Hematopoietic multipotent progenitor cell treated with erythropoietin and hydrocortisone succinate and interleukin-3 and kit ligand, for 6 days (in vitro differentiated cells): ENCODE measurements around the gene LRP1B.

ENCODE experiments used
- DNase-seq: peaks from one replicate; pipeline ENCODE4 v3.0.0-alpha.2; 2015

The LRP1B gene

DNA sequence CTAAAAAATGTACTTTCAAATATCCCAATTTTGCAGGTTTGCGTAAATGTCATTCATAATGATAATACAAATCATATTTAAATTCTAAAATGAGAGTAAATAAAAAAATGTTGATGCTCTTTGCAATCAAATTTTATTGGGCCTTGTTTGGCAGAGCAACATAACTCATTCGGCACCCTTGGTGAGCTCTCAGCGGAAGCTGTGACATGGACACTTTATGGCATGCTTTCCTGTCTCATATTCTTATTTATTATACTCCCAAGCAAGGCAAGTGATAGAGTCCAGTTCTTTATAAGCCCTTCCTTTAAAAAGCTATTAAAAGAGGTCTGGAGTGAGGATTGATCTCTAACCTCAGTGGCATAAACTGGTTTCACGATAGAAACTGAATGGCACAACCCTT, 1857.4 kb downstream of the LRP1B start:
- DNase-seq = no peak

DNA sequence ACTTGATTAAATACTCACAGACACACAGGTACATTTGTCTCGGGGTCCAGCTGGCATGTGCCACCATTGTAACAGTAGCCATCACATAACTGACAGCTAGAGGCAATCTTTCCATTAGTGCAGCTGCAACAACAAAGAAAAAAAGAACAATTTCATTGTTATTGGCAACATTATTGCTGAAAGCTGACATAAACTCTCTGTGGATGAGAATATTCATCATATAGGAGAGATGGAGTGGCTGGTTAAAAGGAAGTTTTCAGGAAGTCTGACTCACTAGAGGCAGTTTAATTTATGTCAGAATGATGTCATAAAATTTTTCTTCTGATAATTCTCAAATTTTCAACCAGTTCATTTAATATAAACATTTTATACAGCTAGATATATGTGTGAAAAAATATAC, 1860.6 kb downstream of the LRP1B start:
- DNase-seq = no peak

DNA sequence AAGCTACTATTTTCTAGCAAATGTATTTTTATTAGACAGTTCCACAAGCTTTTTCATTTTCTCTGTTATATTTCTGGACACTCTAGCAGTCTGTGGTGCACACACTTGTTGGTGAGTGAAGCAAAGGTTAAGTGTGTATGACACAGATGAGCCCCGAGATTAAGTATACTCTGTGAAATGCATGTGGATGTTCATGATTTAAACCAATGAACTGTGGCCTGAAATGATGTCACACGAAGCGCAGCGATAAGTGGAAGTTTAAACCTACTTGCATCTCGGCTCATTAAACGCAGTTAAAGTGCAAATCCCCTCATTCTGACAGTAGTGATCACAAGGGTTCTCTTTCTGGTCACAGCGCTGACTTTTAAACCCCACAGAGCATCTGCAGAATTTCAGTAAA, 1861.8 kb downstream of the LRP1B start:
- no peak for DNase-seq

DNA sequence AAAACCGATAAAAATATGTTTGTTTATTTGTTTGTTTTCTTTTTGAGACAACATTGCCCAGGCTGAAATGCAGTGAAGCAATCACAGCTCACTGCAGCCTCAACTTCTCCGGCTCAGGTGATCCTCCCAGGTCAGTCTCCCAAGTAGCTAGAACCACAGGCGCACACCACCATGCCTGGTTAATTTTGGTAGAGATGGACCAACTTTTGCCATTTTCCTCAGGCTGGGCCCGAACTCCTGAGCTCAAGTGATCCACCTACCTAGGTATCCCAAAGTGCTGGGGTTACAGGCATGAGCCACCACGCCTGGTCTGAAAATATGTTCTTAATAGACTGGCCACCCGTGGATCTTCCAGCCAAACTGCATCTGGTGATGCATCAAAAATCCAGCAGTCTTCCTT, 1867.9 kb downstream of the LRP1B start:
- no peak for DNase-seq

DNA sequence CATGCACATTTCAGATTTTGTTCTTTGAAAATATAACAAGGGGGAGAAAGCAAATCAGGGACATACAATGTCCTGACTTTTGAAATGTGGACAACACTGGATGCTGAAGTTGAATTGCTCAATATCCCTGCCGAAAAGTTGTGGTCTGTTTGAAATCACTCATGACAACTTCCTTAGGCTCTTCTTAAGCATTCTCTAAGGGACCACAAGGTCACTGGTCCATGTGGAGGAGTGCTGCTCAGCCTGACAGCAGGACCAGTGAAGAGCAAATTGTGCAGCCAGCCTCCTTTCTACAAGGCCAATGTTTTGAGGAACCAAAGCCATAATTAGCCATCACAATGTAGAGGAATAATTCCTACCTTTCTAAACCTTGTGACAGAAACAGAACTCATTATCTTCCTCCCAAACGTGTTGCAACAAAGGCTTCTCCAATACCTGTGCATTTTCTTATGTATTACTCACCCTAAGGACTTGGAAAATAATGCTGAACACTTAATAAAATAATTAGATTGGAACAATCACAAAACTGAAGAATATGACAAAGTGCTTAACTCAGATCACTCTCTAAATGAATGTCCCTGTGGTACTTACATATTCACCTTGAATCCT, 1873.0 kb downstream of the LRP1B start:
- no peak for DNase-seq

DNA sequence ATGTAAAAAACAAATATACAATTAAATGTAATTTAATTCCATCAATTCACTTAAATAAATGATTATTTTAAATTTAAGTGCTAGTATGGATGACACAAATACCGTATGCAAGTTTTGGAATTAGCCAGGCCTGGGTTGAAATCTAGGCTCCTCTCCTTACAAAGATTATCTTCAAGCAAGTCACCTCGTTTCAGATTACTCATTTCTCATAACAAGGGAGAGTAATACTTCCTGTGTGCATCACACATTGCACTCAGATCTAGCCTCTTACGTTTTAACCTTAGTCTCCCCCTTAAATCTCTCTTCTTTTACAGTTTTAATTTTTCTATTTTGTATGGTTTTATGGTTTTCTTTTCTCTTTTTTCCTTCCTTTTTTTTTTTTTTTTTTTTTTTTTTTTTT, 1874.7 kb downstream of the LRP1B start:
- no peak for DNase-seq

DNA sequence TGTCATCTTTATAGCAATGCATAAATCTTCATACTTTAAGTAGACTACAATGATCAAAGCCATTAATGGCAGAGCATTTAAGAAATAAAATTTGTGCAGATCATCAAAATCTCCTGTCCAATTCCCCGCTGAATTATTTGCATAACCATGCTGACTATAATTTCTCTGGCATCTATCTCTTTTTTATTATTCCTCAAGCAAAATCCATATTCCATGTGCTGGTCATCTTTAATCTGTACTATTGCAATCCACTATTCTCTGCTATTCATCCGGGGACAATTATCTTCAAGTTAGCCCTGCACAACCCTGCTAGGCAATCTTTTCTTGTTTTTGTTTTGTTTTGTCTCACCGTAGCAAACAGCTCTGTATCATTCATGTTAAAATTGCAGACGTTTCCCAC, 1881.0 kb downstream of the LRP1B start:
- DNase-seq = no peak

DNA sequence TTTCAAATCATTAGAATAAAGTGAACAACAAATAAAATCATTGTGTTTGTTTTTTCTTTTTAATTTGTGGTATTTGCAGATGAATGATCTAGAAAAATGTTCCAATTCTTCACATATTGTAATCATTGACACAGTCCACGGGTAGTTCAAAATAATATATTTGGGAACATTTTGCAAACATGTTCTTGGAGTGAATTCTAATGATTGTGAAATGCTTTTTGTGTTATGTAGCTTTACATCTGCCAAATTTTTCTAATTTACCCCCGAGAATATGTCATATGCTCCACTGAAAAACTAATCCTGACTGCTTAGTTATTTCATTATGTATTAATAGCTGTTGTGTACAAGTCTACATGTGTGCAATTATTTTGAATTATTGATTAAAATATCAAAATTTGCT, 1882.2 kb downstream of the LRP1B start:
- no peak for DNase-seq

DNA sequence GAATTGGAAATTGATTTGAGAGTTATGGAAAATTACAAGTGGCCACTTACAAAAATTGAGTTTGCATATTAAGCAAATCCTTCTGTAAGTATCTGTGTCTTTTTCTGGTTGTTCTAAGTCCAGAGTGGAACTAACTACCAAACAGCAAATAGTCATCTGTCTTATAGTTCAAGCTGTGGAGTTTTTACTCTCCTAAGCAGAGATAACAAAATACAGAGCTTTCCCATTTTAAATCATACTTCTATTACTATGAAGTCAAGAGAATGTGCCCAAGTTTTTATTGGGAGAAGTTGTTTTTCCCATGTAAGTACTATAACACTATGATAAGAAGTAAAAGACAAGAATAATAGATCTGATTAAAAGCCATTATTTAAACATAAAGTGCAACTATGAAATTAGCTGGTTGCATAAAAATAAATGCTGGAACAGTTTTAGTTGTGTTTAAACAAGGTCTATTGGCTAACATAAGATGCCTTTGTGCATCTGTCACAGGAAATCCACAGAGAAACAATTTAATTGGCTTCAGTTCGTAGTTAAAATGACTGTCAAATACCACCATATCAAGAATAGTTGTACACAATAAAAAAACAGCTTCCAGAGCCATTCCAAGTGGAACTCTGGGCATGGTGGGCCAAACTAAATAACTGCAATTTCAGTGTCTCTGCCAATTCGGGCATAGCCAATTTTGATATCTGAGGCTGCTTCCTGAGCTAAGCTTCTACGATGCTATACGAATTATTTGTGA, 1883.2 kb downstream of the LRP1B start:
- DNase-seq = no peak

DNA sequence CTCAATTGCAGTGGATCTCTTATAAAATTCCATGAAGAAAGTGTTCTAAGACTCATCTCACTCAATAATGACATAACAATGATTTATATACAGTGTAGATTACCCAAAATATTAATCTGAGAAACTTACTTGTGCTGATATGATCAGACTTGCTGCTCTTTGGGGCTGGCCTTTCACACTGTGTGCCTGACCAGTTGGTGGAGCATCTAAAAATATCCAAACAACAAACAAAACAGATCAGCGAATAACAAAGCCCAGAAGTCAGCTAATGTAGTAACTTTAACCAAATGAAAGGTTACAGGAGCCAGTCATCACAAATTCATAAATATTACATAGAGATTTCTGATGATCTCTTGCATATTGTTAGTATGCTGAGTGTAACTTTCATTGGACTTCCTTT, 1883.9 kb downstream of the LRP1B start:
- DNase-seq = no peak

DNA sequence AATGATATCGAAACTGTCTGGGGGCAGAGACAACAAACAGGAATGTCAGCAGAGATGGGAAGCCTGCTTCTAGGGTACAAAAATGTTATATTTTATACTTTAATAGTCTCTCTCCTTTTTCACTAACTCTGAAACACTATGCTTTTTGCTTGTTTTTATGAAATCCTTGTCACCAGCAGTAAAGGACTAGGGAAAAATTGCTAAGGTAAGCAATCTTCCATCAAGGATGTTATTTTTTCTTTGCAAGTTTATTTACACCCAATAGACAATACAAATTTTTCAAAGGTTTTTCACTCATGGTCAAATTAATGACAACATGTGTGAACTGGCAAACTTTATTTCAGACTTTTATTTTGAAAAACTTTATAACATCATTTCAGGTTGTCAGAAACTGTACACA, 1884.8 kb downstream of the LRP1B start:
- DNase-seq = no peak

DNA sequence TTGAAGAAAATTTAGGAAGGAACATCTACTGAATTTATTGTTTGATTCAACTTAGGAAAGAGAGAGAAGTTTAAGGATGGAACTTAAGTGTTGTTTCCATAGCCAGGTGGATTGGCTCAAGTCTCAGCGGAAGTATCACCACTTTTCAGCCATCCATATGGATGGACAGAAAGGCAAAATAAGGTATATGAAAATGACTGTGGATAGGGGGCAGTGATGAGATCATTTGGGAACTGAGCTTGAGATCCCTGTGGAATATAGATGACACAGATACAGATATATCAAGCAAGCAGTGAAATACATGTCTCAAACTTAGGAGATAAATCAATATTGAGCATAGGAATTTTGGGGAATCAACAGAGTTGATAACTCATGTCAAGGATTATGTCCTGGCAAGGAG, 1887.9 kb downstream of the LRP1B start:
- DNase-seq = no peak

DNA sequence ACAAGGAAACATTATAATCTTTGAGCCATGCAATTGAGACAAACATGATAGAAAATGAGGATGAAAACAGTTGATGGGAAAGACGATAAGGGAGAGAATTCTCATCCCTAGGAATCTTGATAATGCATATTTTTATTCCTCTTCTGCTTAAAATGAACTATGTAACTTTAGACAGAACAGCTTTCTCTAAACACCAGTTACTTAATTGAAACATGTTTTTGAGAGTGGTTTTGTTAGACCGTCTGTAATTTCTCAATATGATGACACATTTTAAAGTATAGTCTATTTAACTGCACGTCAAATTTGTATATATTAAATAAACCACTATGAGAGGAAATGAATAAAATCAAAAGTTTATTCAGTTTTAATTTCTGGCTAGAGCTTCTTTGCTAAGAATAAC, 1896.7 kb downstream of the LRP1B start:
- no peak for DNase-seq

DNA sequence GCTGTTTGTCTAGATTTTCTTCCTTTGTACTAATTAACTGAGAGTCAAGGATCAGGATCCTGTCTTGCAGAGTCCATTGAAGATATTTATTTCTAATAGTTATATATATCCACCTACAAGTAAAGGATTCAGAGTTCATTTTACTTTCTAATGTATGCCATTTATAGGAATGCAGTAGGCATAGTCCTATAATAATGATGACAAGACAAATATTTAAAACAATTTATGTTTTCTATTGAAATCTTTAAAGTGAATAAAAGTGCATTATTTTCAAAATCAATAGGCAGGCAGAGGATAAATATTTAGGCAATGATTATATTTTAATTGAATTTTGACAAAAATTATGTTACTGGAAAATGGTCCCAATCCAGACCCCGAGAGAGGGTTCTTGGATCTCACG, 1919.9 kb downstream of the LRP1B start:
- DNase-seq = no peak

DNA sequence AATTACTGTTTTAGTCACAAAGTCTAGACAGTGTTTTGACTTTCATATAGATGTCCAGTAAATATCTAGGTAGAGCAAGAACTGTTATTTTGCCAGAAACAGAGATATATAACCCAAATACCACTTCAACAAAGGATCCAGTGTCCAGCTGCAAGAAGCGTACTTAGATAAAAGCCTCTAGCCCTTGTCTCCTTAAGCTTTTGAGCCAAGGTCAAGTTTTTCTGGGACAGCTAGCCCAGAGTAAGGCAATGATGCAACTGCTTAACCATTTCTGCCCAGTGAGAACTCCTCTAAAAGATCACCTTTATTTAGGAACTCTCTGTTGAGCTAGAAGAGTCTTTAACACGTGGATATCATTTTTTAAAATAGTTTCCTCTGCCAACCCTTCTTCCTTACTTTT, 1925.7 kb downstream of the LRP1B start:
- no peak for DNase-seq

DNA sequence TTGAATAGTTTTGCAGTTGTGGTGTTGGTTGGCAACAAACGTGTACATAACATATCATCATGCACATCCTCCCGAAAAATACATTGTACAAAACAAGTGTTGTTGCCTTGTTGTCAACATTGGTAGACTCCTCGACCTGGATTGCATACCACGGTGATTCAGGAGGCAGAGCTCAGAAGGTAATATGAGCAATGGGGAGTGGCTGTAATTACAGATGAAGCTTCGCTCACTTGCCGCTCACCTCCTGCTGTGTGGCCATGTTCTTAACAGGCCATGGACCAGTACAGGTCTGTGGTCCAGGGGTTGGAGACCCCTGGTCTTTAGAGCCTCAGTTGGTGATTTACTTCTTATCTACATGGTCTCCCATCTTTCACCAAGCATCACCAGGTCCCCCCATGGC, 1927.5 kb downstream of the LRP1B start:
- DNase-seq = no peak

DNA sequence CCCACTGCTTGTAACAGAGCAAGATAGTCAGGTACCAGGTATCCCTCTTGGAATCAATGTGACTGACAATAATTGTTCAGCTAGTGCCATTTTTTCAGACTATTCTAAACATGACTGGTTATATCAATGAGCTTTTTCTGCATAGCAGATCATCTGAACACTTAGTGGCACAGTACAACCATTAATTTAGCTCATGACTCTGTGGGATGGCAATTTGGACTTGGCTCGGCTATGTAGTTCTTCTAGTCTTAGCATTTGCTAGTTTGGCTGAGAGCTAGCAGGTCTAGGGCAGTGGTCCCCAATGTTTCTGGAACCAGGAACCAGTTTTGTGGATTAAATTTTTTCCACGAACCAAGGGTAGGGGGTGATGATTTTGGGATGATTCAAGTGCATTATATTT, 1929.2 kb downstream of the LRP1B start:
- no peak for DNase-seq

DNA sequence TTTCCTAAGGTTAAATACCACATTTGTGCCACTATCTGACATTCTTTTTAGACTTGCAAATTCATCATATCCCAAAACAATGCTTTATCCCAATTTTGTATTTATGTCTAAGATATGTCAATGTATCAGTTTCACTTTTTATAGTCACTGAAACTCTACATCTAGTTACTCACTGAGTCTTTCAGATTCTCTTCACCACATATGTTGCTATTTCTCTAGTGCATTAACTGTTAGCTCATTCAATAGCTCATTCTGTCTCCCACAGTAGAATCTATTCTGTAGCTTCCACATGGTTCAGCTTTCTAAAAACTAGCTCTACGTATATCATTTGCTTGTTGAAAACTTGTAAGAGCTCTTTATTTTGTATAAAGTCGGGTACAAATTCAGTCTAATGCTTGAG, 1930.1 kb downstream of the LRP1B start:
- no peak for DNase-seq

DNA sequence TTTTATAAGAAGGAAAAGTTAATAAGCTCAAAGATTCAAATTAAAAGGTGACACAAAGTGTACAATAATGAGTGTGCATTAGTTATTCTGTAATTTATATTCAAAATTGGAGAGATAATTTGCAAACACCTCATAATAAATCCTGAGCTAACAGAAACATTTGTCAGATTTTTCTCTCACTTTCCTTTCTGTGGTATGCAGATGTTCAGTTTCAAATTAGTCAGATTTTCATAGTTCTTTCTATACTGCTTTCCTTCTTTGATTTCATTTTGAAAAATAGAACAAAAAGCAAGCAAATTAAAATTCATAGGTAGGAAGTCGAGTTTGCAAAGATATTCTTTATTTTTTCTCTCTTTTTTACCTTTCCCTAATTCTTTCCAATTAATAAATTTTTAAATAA, 1930.5 kb downstream of the LRP1B start:
- DNase-seq = no peak

DNA sequence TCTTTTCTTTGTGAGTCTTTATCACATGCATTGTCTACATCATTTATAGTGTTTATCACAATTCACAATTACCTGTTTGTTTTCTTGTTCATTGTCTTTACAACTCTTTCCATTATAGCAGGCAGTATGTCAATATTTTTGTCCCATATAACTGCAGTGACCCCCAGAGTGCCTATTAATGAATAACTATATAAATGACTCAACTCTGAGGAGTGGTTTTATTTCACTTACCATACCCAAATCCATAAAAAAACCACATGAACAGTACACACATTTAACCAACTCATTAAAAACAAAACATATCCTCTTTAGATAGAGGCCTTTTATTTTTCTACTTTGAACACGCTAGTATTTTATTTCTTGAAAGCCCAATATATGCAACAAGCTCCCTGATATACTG, 1931.5 kb downstream of the LRP1B start:
- no peak for DNase-seq

DNA sequence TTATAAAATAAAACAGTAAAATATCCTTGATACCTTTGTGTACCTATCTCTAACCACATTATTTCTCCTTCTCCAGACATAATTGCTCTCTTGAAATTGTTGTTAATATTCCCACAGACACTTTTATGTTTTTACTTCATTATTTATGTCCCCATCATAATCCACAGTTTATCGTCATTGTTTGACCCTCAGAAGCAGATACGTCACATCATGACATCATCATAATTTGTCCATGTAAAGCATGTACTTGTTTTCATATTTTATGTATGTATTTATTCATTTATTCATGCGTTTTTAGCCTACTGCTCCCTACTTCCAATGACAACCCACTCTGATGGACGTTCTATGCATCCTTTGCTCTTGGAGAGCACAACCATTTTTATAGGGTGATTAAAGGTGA, 1943.7 kb downstream of the LRP1B start:
- DNase-seq = no peak

DNA sequence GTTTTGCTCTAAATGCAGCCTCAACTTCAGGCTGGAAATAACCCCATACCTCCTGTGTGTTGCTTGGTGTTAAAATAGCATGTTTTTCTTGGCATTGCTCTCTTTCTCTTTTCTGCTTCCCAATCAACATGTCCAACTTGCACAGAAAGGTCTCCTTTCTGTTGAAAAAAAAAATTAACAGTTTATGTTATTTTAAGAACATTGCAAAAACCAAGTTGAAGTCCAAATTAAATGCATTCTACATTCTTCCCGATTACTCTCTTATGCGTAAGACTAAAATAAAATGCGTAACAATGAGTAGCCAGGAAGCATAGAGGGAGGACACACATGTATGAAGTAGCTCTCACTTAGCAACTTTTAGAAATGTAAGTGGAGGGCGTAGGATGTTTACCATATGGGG, 1944.5 kb downstream of the LRP1B start:
- no peak for DNase-seq

DNA sequence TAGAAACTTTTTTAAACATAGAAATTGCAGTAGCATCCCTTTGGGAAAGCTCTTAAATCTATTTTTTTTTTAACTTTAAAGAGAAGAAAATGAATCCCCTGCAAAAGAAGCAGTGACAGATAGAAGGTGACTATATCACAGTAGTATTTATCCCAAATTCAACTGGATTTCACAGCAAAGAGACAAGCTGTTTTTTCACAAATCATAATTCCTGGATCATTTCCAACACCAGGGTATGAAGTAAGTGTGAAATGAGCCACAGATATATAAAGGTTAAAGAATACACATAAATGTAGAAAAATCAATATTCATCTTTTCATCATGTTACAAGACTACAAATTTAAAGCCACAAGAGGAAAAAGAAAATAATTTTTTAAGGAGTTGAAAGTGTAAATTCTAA, 1945.7 kb downstream of the LRP1B start:
- DNase-seq = no peak

DNA sequence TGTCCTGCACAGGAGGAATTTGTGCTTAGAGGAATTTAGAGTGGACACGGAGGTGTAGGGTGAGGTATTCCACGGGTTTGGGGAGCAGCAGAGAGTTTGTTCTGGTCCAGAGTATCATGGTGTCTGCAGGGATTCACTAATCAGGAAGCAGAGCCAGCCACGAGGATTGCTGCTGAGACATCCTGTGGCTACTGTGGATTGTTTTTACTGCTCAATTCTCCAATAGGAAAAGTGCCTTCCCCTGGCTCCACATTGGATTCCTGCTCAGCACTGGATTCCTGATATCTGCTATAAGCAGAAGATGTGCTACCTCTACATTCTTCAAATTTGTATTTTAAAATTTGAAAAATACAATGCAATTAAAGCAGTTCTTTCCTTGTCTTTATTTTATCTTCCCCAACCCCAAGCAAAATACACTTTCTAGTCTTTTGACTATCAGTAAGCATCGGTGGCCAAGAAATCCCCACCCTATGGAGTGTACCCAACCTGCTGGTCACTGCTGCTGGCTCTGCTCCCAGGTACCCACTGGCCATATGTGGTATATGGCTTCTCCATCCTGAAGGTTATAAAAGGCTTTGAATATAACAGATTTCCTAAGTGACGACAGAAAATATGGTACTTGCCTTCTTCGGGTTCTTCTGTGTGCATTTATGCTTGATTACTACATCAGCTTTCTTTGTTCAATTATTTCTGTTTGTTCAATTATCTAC, 1947.6 kb downstream of the LRP1B start:
- no peak for DNase-seq
